HepG2 (cell line): ENCODE data around the gene PFKL. TPM values are rescaled to one million over a fixed set of nuclear protein-coding genes. Genes with fewer than 3 reads are reported as not detected.

ENCODE experiments used
- CHCHD3 ChIP-seq: sonication (generic); formaldehyde crosslinking; IDR thresholded peaks from 2 replicates; pipeline ENCODE4 v1.8.0; 2022; ENCODE audit warnings: mild to moderate bottlenecking, missing genetic modification reagents, moderate library complexity
- ESRRA ChIP-seq: sonication (generic); formaldehyde crosslinking; IDR thresholded peaks from 2 replicates; pipeline ENCODE4 v1.5.1; 2020; ENCODE audit warnings: mild to moderate bottlenecking, low read depth, missing genetic modification reagents
- HHEX ChIP-seq: IDR thresholded peaks from 2 replicates; pipeline ENCODE4 v1.6.1; 2016; ENCODE audit warnings: control low read depth
- MTA3 ChIP-seq: sonication (generic); formaldehyde crosslinking; IDR thresholded peaks from 2 replicates; pipeline ENCODE4 v1.4.0; 2020; ENCODE audit warnings: missing genetic modification reagents
- NONO ChIP-seq, 2 experiments: fragments of 450-650 bp in 1 of 2; sonication (generic) in 1 of 2; formaldehyde crosslinking in 1 of 2; IDR thresholded peaks in 1 of 2; conservative IDR thresholded peaks in 1 of 2; 2 replicates each; pipeline versions ENCODE4 v1.6.1 to v1.8.0; 2017 to 2022; ENCODE audit warnings: mild to moderate bottlenecking in 1 of 2, missing genetic modification reagents in 1 of 2, moderate library complexity in 1 of 2
- PPARG ChIP-seq: conservative IDR thresholded peaks from 2 replicates; pipeline ENCODE4 v1.6.1; 2016; ENCODE audit warnings: missing biosample characterization, missing genetic modification reagents
- REL ChIP-seq: sonication (generic); formaldehyde crosslinking; conservative IDR thresholded peaks from 2 replicates; pipeline ENCODE4 v1.8.0; 2022; ENCODE audit warnings: mild to moderate bottlenecking, missing genetic modification reagents, moderate library complexity
- SP1 ChIP-seq, 2 experiments: fragments of 450-650 bp in 1 of 2; sonication (generic) in 1 of 2; formaldehyde crosslinking in 1 of 2; IDR thresholded peaks; 2 replicates each; pipeline versions ENCODE4 v1.4.0 to v1.6.1; 2016 to 2020; ENCODE audit warnings: missing genetic modification reagents in 1 of 2
- YEATS4 ChIP-seq: sonication (generic); formaldehyde crosslinking; IDR thresholded peaks from 2 replicates; pipeline ENCODE4 v1.4.0; 2020; ENCODE audit warnings: missing genetic modification reagents, borderline replicate concordance
- ZNF333 ChIP-seq: sonication (generic); formaldehyde crosslinking; IDR thresholded peaks from 2 replicates; pipeline ENCODE4 v1.4.0; 2020; ENCODE audit warnings: mild to moderate bottlenecking, missing genetic modification reagents, borderline replicate concordance
- ZNF564 ChIP-seq: sonication (generic); formaldehyde crosslinking; IDR thresholded peaks from 2 replicates; pipeline ENCODE4 v1.8.1; 2023; ENCODE audit warnings: mild to moderate bottlenecking, missing genetic modification reagents
- ZNF607 ChIP-seq: sonication (generic); formaldehyde crosslinking; IDR thresholded peaks from 2 replicates; pipeline ENCODE4 v1.5.1; 2020; ENCODE audit warnings: missing genetic modification reagents, mild to moderate bottlenecking, borderline replicate concordance
- ZNF614 ChIP-seq: IDR thresholded peaks from 2 replicates; pipeline ENCODE4 v1.6.1; 2018; ENCODE audit warnings: missing biosample characterization, missing genetic modification reagents, inconsistent platforms, borderline replicate concordance
- ZNF768 ChIP-seq: sonication (generic); formaldehyde crosslinking; IDR thresholded peaks from 2 replicates; pipeline ENCODE4 v1.4.0; 2020; ENCODE audit warnings: missing genetic modification reagents
- ZNF772 ChIP-seq: sonication (generic); formaldehyde crosslinking; IDR thresholded peaks from 2 replicates; pipeline ENCODE4 v1.5.0; 2020; ENCODE audit warnings: mild to moderate bottlenecking, missing genetic modification reagents
- ZNF777 ChIP-seq: sonication (generic); formaldehyde crosslinking; IDR thresholded peaks from 2 replicates; pipeline ENCODE4 v1.4.0; 2020; ENCODE audit warnings: missing genetic modification reagents
- ZZZ3 ChIP-seq: sonication (generic); formaldehyde crosslinking; IDR thresholded peaks from 2 replicates; pipeline ENCODE4 v1.4.0; 2020; ENCODE audit warnings: missing genetic modification reagents, mild to moderate bottlenecking, borderline replicate concordance
- polyA plus RNA-seq, 8 experiments: library from polyadenylated mRNA; depleted of rRNA in 3 of 8; stranded (reverse) in 7 of 8; unstranded in 1 of 8; fragments of >200 nt; fragmentation: Illumina TruSeq in 4 of 8; extraction: Trizol in 4 of 8; gene quantifications; 2 replicates each; pipeline versions ENCODE4 v1.2.1 to v1.2.3, GENCODE V29; 2011 to 2016; ENCODE audit warnings: low read depth in 4 of 8, missing spikeins in 1 of 8, mixed read lengths in 1 of 8; ENCODE audit not compliant: insufficient read depth in 1 of 8
- total RNA-seq, 5 experiments: library from RNA; depleted of rRNA; stranded (reverse); fragments of >200 nt; fragmentation: Illumina TruSeq; extraction: Trizol; gene quantifications; 2 replicates each; pipeline ENCODE4 v1.2.3, GENCODE V29; 2016; ENCODE audit warnings: low read depth in 1 of 5
- TF ChIP-seq, protein P1 (sequence below): sonication (generic); formaldehyde crosslinking; IDR thresholded peaks from 2 replicates; pipeline ENCODE4 v1.5.0; 2020; ENCODE audit warnings: missing genetic modification reagents
- TF ChIP-seq, protein P2 (sequence below): sonication (generic); formaldehyde crosslinking; IDR thresholded peaks from 2 replicates; pipeline ENCODE4 v1.4.0; 2020; ENCODE audit warnings: missing genetic modification reagents
- TF ChIP-seq, protein P3 (sequence below): sonication (generic); formaldehyde crosslinking; IDR thresholded peaks from 2 replicates; pipeline ENCODE4 v1.5.1; 2020; ENCODE audit warnings: missing genetic modification reagents, mild to moderate bottlenecking, borderline replicate concordance

PFKL gene
- total and polyA plus RNA-seq, 2 of the 13 experiments (the other 11 are each of a cell fraction or from before 2014, with no cell fraction given), result 92.8 to 106 TPM

DNA sequence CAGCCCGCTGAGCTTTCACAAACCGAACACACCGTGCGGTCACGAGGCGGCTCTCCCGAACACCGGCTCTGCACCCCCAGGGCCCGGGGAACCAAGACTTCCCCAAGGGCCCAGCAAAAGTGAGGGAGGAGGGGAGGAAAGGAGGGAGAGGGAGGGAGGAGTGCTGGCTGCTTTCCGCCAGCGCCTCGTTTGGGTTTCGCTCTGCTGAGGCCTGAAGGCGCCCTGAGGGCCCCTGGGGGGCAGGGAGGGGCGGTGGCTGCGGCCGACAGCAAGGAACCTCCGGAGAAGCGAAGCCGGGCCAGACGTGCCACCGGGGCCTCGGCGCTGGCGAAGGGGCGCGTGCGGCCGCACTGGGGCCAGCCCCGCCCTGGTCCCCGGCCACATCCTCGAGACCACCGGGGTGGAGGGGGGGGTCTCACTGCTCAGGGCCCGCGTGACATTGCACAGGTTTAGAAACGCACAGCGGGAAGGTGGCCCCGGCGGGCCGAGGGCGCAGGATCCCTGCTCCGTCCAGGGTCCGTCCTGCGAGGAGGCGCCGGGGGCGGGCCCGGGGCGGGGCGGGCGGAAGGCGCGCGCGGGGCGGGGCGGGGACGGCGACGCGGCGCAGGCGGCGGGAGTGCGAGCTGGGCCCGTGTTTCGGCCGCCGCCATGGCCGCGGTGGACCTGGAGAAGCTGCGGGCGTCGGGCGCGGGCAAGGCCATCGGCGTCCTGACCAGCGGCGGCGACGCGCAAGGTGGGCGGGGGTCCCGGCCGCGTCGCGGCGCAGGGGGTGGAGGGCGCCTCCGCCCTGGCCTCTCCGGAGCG lies at the start of gene PFKL (continued):
- TF ChIP-seq ZNF333 (CRISPR knock-in tag), result no peak
- no peak for TF ChIP-seq SP1 (IDR thresholded peaks at IDR 0.05)
- TF ChIP-seq SP1 (CRISPR knock-in tag; IDR thresholded peaks at IDR 0.05), result peak; percentile 11; the same call in 1 of the 2 replicates
- TF ChIP-seq YEATS4, result no peak; the same call in 1 of the 2 replicates
- peak; percentile 33; the same call in 1 of the 2 replicates for TF ChIP-seq ESRRA (CRISPR knock-in tag)
- TF ChIP-seq MTA3 (CRISPR knock-in tag), result no peak
- no peak for TF ChIP-seq ZNF564 (CRISPR knock-in tag)
- peak; percentile 89 for TF ChIP-seq ZNF777 (CRISPR knock-in tag)
- TF ChIP-seq ZNF772 (CRISPR knock-in tag), result 0 out of 2 replicates have a peak, but pooled peaks have one; percentile 33
- TF ChIP-seq, protein P1, sequence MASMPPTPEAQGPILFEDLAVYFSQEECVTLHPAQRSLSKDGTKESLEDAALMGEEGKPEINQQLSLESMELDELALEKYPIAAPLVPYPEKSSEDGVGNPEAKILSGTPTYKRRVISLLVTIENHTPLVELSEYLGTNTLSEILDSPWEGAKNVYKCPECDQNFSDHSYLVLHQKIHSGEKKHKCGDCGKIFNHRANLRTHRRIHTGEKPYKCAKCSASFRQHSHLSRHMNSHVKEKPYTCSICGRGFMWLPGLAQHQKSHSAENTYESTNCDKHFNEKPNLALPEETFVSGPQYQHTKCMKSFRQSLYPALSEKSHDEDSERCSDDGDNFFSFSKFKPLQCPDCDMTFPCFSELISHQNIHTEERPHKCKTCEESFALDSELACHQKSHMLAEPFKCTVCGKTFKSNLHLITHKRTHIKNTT (CRISPR knock-in tag), result no peak
- 0 out of 2 replicates have a peak, but pooled peaks have one; percentile 43 for TF ChIP-seq ZZZ3 (CRISPR knock-in tag)
- no peak for TF ChIP-seq NONO (IDR thresholded peaks at IDR 0.05)
- 0 out of 2 replicates have a peak, but pooled peaks have one; percentile 35 for TF ChIP-seq NONO (CRISPR knock-in tag; conservative IDR thresholded peaks at IDR 0.05)
- TF ChIP-seq, protein P2, sequence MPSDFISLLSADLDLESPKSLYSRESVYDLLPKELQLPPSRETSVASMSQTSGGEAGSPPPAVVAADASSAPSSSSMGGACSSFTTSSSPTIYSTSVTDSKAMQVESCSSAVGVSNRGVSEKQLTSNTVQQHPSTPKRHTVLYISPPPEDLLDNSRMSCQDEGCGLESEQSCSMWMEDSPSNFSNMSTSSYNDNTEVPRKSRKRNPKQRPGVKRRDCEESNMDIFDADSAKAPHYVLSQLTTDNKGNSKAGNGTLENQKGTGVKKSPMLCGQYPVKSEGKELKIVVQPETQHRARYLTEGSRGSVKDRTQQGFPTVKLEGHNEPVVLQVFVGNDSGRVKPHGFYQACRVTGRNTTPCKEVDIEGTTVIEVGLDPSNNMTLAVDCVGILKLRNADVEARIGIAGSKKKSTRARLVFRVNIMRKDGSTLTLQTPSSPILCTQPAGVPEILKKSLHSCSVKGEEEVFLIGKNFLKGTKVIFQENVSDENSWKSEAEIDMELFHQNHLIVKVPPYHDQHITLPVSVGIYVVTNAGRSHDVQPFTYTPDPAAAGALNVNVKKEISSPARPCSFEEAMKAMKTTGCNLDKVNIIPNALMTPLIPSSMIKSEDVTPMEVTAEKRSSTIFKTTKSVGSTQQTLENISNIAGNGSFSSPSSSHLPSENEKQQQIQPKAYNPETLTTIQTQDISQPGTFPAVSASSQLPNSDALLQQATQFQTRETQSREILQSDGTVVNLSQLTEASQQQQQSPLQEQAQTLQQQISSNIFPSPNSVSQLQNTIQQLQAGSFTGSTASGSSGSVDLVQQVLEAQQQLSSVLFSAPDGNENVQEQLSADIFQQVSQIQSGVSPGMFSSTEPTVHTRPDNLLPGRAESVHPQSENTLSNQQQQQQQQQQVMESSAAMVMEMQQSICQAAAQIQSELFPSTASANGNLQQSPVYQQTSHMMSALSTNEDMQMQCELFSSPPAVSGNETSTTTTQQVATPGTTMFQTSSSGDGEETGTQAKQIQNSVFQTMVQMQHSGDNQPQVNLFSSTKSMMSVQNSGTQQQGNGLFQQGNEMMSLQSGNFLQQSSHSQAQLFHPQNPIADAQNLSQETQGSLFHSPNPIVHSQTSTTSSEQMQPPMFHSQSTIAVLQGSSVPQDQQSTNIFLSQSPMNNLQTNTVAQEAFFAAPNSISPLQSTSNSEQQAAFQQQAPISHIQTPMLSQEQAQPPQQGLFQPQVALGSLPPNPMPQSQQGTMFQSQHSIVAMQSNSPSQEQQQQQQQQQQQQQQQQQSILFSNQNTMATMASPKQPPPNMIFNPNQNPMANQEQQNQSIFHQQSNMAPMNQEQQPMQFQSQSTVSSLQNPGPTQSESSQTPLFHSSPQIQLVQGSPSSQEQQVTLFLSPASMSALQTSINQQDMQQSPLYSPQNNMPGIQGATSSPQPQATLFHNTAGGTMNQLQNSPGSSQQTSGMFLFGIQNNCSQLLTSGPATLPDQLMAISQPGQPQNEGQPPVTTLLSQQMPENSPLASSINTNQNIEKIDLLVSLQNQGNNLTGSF (CRISPR knock-in tag), result no peak
- TF ChIP-seq, protein P3, sequence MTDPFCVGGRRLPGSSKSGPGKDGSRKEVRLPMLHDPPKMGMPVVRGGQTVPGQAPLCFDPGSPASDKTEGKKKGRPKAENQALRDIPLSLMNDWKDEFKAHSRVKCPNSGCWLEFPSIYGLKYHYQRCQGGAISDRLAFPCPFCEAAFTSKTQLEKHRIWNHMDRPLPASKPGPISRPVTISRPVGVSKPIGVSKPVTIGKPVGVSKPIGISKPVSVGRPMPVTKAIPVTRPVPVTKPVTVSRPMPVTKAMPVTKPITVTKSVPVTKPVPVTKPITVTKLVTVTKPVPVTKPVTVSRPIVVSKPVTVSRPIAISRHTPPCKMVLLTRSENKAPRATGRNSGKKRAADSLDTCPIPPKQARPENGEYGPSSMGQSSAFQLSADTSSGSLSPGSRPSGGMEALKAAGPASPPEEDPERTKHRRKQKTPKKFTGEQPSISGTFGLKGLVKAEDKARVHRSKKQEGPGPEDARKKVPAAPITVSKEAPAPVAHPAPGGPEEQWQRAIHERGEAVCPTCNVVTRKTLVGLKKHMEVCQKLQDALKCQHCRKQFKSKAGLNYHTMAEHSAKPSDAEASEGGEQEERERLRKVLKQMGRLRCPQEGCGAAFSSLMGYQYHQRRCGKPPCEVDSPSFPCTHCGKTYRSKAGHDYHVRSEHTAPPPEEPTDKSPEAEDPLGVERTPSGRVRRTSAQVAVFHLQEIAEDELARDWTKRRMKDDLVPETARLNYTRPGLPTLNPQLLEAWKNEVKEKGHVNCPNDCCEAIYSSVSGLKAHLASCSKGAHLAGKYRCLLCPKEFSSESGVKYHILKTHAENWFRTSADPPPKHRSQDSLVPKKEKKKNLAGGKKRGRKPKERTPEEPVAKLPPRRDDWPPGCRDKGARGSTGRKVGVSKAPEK (CRISPR knock-in tag), result peak; percentile 65; the same call in 1 of the 2 replicates
- TF ChIP-seq CHCHD3 (CRISPR knock-in tag), result no peak
- peak; percentile 62; the same call in 1 of the 2 replicates for TF ChIP-seq ZNF768 (CRISPR knock-in tag)
- peak; percentile 17; the same call in 1 of the 2 replicates for TF ChIP-seq ZNF614
- TF ChIP-seq REL (CRISPR knock-in tag), result no peak
- TF ChIP-seq HHEX, result no peak
- TF ChIP-seq PPARG (CRISPR knock-in tag), result no peak
- TF ChIP-seq ZNF607, result peak; percentile 84; the same call in 1 of the 2 replicates
